ENCODE results near the gene BRD8. TPM values are rescaled to one million over a fixed set of nuclear protein-coding genes. Genes with fewer than 3 reads are reported as not detected.

BRD8 gene
- total and polyA plus RNA-seq, 4 donors = 23.3 to 80.1 (median 33.5) TPM

DNA sequence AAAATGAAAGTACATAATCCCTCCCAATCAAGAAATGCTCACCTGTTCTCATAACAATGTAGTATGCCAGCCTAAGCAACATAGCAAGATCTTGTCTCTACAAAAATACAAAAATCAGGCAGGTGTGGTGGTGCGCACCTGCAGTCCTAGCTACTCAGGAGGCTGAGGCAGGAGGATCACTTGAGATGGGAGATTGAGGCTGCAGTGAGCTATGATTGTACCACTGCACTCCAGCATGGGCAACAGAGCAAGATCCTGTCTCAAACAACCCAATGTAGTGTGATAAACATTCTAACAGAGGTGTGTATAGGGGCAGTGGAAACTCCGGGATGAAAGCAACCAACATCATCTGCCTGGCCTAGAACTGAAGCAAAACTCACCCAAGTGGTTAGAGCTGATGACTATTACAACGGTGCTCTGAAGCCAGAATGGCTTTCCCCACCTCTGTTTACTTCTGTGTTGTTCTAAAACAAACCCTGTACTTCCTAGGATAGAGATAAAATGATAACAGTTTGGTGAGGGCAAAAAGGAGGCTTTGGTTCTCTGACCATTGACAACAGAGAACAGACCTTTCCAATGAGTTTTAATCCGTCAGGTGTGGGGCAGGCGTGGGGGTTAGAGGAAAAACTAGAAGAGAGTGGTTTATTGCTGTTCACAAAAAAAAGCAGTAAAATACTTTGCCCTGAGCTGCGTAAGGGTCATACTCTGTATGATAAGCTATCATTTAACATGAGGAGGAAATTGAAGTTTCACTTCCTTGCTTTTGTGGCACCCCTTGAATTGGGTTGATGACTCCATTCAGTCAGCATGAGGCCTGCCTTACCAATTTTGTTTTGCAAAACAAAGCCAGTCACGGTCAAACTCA, 75.7 kb downstream of the BRD8 start:
- Histone ChIP-seq H3K9me3 (ENCODE audit: control insufficient read depth in 4 of 4, insufficient read depth in 3 of 4, low read length in 3 of 4) (no peaks in the 10 kb centered on the region), H3K27me3 (ENCODE audit: control insufficient read depth in 3 of 3, insufficient read depth in 3 of 3, low read length in 2 of 3) (no peaks in the 10 kb centered on the region), H3K27ac (ENCODE audit: low read depth in 1 of 2, low read length in 1 of 2) (no peak overlapping the region), H3K36me3 (ENCODE audit: control insufficient read depth in 4 of 4, insufficient read depth in 4 of 4, low read length in 4 of 4) (no peaks in the 10 kb centered on the region), H3K4me3 (no peak overlapping the region), H3K4me1 (ENCODE audit: control insufficient read depth in 5 of 5, insufficient read depth in 5 of 5, low read length in 5 of 5) (peaks cover 0 to 4% (median 0%) of the 10 kb centered on the region in 5 donors), H3K9ac (ENCODE audit: insufficient read depth in 1 of 2, low read length in 2 of 2) (no peak overlapping the region)
- ATAC-seq (ENCODE audit: insufficient read depth, low FRiP score) = no peak
- no peak for DNase-seq
- TF ChIP-seq, protein P1, sequence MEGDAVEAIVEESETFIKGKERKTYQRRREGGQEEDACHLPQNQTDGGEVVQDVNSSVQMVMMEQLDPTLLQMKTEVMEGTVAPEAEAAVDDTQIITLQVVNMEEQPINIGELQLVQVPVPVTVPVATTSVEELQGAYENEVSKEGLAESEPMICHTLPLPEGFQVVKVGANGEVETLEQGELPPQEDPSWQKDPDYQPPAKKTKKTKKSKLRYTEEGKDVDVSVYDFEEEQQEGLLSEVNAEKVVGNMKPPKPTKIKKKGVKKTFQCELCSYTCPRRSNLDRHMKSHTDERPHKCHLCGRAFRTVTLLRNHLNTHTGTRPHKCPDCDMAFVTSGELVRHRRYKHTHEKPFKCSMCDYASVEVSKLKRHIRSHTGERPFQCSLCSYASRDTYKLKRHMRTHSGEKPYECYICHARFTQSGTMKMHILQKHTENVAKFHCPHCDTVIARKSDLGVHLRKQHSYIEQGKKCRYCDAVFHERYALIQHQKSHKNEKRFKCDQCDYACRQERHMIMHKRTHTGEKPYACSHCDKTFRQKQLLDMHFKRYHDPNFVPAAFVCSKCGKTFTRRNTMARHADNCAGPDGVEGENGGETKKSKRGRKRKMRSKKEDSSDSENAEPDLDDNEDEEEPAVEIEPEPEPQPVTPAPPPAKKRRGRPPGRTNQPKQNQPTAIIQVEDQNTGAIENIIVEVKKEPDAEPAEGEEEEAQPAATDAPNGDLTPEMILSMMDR (IDR thresholded peaks at IDR 0.05; ENCODE audit: control extremely low read depth, extremely low read depth) = no peak
- WGBS, 2 donors = 67 to 75% methylated on average over 7 of the region's 7 CpGs

GRCh38 chr5:138096997-138097828, 81.2 kb downstream of the BRD8 start:
- WGBS, 2 donors = 89 to 91% methylated on average over 11 of the region's 11 CpGs
- no peaks in the 10 kb centered on the region for H3K36me3 ChIP-seq (ENCODE audit: control insufficient read depth in 4 of 4, insufficient read depth in 4 of 4, low read length in 4 of 4)
- TF ChIP-seq, protein P1 (IDR thresholded peaks at IDR 0.05; ENCODE audit: control extremely low read depth, extremely low read depth) = no peak
- DNase-seq (no peak), ATAC-seq (ENCODE audit: insufficient read depth, low FRiP score) (no peak)
- H3K4me1 ChIP-seq (ENCODE audit: control insufficient read depth in 5 of 5, insufficient read depth in 5 of 5, low read length in 5 of 5) = no peaks in the 10 kb centered on the region
- H3K4me3 ChIP-seq = no peak overlapping the region
- no peaks in the 10 kb centered on the region for H3K9me3 ChIP-seq (ENCODE audit: control insufficient read depth in 4 of 4, insufficient read depth in 3 of 4, low read length in 3 of 4)
- no peak overlapping the region for H3K27ac ChIP-seq (ENCODE audit: low read depth in 1 of 2, low read length in 1 of 2)
- peaks cover 0 to 4% (median 4%) of the 10 kb centered on the region in 3 donors for H3K27me3 ChIP-seq (ENCODE audit: control insufficient read depth in 3 of 3, insufficient read depth in 3 of 3, low read length in 2 of 3)
- no peak overlapping the region for H3K9ac ChIP-seq (ENCODE audit: insufficient read depth in 1 of 2, low read length in 2 of 2)

DNA sequence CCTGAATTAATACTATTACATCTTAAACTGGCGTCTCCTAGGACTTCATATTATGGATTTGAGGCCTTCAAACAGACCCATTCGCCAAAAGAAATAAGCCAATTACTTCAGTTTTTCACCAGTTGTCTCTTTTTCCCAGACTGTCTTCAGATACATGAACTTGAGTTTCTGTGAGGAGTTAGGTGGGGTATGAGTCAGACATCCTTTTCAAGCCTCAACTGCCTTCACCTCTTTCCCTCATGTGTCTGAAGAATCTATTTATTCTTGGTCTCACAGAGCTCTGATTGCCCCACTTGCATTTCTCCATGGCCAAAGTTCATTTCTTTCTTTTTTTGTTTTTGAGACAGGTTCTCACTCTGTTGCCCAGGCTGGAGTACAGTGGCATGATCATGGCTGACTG, 82.1 kb downstream of the BRD8 start:
- H3K27ac ChIP-seq (ENCODE audit: low read depth in 1 of 2, low read length in 1 of 2) = no peak overlapping the region
- TF ChIP-seq, protein P1 (IDR thresholded peaks at IDR 0.05; ENCODE audit: control extremely low read depth, extremely low read depth) = no peak
- H3K9ac ChIP-seq (ENCODE audit: insufficient read depth in 1 of 2, low read length in 2 of 2) = no peak overlapping the region
- ATAC-seq (ENCODE audit: insufficient read depth, low FRiP score) (no peak), DNase-seq (no peak)
- H3K9me3 ChIP-seq (ENCODE audit: control insufficient read depth in 4 of 4, insufficient read depth in 3 of 4, low read length in 3 of 4) = no peaks in the 10 kb centered on the region
- no peaks in the 10 kb centered on the region for H3K36me3 ChIP-seq (ENCODE audit: control insufficient read depth in 4 of 4, insufficient read depth in 4 of 4, low read length in 4 of 4)
- H3K4me3 ChIP-seq = no peak overlapping the region
- 81 to 83% methylated on average over 2 of the region's 2 CpGs for WGBS, 2 donors
- no peaks in the 10 kb centered on the region for H3K4me1 ChIP-seq (ENCODE audit: control insufficient read depth in 5 of 5, insufficient read depth in 5 of 5, low read length in 5 of 5)
- H3K27me3 ChIP-seq (ENCODE audit: control insufficient read depth in 3 of 3, insufficient read depth in 3 of 3, low read length in 2 of 3) = peaks cover 0 to 4% (median 4%) of the 10 kb centered on the region in 3 donors

Measured in lung (tissue), 12 donors.